ES-I3 (cell line): ENCODE measurements around the gene POP5.
"Not testable (repeated sequence)": the region's sequence is repeated elsewhere in the genome, so short reads cannot be mapped to it uniquely, and the experiment has no call there.

Experiments
- H3K36me3 ChIP-seq: 2 replicates; pipeline ENCODE4 v1.6.1; 2013; ENCODE audit warnings: mild to moderate bottlenecking, low read length, control low read depth, moderate library complexity; ENCODE audit not compliant: insufficient read depth
- H3K4me1 ChIP-seq: 2 replicates; pipeline ENCODE4 v1.6.1; 2013; ENCODE audit warnings: mild to moderate bottlenecking, control low read depth, low read length; ENCODE audit not compliant: insufficient read depth
- H3K9ac ChIP-seq: 2 replicates; pipeline ENCODE4 v1.6.1; 2013; ENCODE audit warnings: low read depth, mild to moderate bottlenecking, low read length, moderate library complexity
- H3K9me3 ChIP-seq: 2 replicates; pipeline ENCODE4 v1.6.1; 2013; ENCODE audit warnings: mild to moderate bottlenecking, low read length, moderate library complexity; ENCODE audit not compliant: control insufficient read depth, insufficient read depth

The POP5 gene

GRCh38 chr12:120536064-120536791, 45.0 kb downstream of the POP5 start:
- Histone ChIP-seq H3K9ac (peak overlapping the region; percentile 87; the same call in 1 of the 2 replicates), H3K4me1 (peaks cover 25% of the 10 kb centered on the region), H3K9me3 (no peaks in the 10 kb centered on the region), H3K36me3 (no peaks in the 10 kb centered on the region; the same call in 1 of the 2 replicates)

- Histone ChIP-seq H3K9ac (peak overlapping the region; percentile 87), H3K9me3 (no peaks in the 10 kb centered on the region), H3K4me1 (peaks cover 25% of the 10 kb centered on the region), H3K36me3 (no peaks in the 10 kb centered on the region; the same call in 1 of the 2 replicates)
Measured at GRCh38 chr12:120534703-120535655, 46.2 kb downstream of the POP5 start.

GRCh38 chr12:120534203-120534702, 46.9 kb downstream of the POP5 start, which contains the start of gene RNF10:
Gene RNF10 (plus strand): TSS chr12:120534356. CDS start chr12:120534812, 456 bp downstream.
- H3K9ac ChIP-seq = peak within 1 kb of the TSS; percentile 87
- peaks cover 30% of the 10 kb centered on the region for H3K4me1 ChIP-seq
- H3K9me3 ChIP-seq = no peaks in the 10 kb centered on the region
- no peaks in the 10 kb centered on the region; the same call in 1 of the 2 replicates for H3K36me3 ChIP-seq

- no peaks in the 10 kb centered on the region for H3K9me3 ChIP-seq
- H3K4me1 ChIP-seq = peaks cover 21% of the 10 kb centered on the region
- no peak overlapping the region for H3K9ac ChIP-seq
- H3K36me3 ChIP-seq = no peaks in the 10 kb centered on the region; the same call in 1 of the 2 replicates
Measured at GRCh38 chr12:120532701-120533238, 48.4 kb downstream of the POP5 start.

- H3K4me1 ChIP-seq, H3K36me3 ChIP-seq, H3K9me3 ChIP-seq, H3K9ac ChIP-seq: not testable (repeated sequence)
Measured at GRCh38 chr12:120530418-120530761, 50.8 kb downstream of the POP5 start.

- H3K36me3 ChIP-seq = no peaks in the 10 kb centered on the region
- H3K4me1 ChIP-seq = peaks cover 5% of the 10 kb centered on the region; the same call in 1 of the 2 replicates
- H3K9me3 ChIP-seq = no peaks in the 10 kb centered on the region
- peak overlapping the region; percentile 87 for H3K9ac ChIP-seq
Measured at GRCh38 chr12:120529641-120530417, 51.4 kb downstream of the POP5 start.

- Histone ChIP-seq H3K9ac (peak within 1 kb of the TSS; percentile 87), H3K36me3 (no peaks in the 10 kb centered on the region), H3K4me1 (peaks cover 5% of the 10 kb centered on the region; the same call in 1 of the 2 replicates), H3K9me3 (no peaks in the 10 kb centered on the region)
Measured at GRCh38 chr12:120528861-120529525, 52.2 kb downstream of the POP5 start, which contains the start of gene COQ5. Gene COQ5 (minus strand): TSS chr12:120529158. CDS start chr12:120529141, 17 bp downstream.
